CD8-positive, alpha-beta T cell (primary cell): Measurements from ENCODE around the gene LPCAT4. TPM values are rescaled to one million over a fixed set of nuclear protein-coding genes. Genes with fewer than 3 reads are reported as not detected.

Experiments used
- microRNA-seq: library from miRNA; unstranded; fragments of <30 nt; microRNA quantifications from one replicate; pipeline ENCODE4 v1.2.0, GENCODE V29; 2022; ENCODE audit warnings: borderline microRNAs expressed
- total RNA-seq, 46 experiments: library from RNA in 2 of 46; stranded (reverse) in 2 of 46; gene quantifications; one replicate each; pipeline ENCODE4 v1.2.3 and lab custom pipeline; 2021 to 2026

The LPCAT4 gene
- total RNA-seq, 2 experiments from 2014 or later, result 30.9 to 36.3 TPM

Small RNA genes within 50 kb of the gene (microRNA-seq; reads per million reads assigned to microRNA genes)
- not detected for gene MIR1233-1

Other genes with a start within 250 kb of the LPCAT4 start
- gene KATNBL1, start 157.1 kb downstream of the LPCAT4 start, total RNA-seq, result 1 to 10 TPM; 9.3 to 10.0 TPM
- 10 to 100 TPM; 78.6 to 87.4 TPM for gene EMC4, start 142.2 kb downstream of the LPCAT4 start, total RNA-seq
- 10 to 100 TPM; 55.7 to 60.8 TPM for gene SLC12A6, start 29.4 kb downstream of the LPCAT4 start, total RNA-seq
- gene NOP10, start 24.1 kb downstream of the LPCAT4 start, total RNA-seq, result 10 to 100 TPM; 36.6 to 40.1 TPM
- gene NUTM1, start 23.9 kb downstream of the LPCAT4 start, total RNA-seq, result not detected
- 100 to 1,000 TPM; 199 to 214 TPM for gene GOLGA8A, start 70.6 kb upstream of the LPCAT4 start, total RNA-seq
- gene GOLGA8B, start 216.5 kb upstream of the LPCAT4 start, total RNA-seq, result 100 to 1,000 TPM; 303 to 342 TPM